ENCODE data around the gene DNM1L.

Gene DNM1L

DNA sequence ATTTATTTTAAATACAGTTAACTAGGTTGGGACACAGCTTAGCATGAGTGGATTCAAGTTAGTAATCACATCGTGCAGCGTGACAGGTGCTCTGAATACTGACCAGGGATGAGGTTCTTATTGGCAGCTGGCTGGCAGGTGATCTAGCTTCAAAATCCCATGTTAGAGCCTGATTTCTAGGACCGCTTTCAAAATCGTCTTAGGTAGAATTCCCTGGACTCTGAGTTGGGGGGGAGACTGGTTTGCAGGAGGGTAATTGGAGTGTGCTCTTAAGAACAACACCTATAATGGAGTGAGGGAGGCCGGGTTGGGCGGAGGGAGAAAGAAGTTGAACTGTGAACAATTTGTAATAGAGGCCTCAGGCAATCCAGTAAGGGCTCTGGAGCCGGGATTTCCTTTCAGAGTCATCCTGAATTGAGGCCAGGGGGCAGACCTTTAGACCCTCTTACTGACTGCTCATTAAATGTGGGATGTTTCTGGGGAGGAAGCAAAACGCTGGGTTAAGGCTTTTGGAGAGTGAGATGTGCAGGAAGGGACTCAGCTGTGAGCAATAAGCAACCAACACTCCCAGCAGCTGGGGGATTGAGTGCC is 77.5 kb downstream of the DNM1L start:
- DNase-seq (ENCODE audit: low spot score), result no peak

DNA sequence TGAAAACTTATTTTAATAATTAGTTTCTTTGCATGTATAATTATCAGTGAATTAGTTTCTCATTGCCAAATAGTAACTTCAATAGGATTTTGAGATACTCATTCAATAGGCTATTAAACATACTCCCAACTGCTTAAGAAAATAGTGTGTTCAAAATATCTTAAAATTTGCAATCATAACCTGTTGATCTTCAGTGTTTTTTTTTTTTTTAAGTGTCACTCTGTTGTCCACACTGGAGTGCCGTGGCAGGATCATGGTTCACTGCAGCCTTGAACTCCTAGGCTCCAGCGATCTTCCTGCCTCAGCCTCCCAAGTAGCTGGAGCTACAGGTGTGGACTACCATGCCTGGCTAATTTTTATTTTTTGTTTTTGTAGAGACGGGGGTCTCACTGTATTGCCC is 78.1 kb downstream of the DNM1L start:
- DNase-seq (ENCODE audit: low spot score), result no peak

DNA sequence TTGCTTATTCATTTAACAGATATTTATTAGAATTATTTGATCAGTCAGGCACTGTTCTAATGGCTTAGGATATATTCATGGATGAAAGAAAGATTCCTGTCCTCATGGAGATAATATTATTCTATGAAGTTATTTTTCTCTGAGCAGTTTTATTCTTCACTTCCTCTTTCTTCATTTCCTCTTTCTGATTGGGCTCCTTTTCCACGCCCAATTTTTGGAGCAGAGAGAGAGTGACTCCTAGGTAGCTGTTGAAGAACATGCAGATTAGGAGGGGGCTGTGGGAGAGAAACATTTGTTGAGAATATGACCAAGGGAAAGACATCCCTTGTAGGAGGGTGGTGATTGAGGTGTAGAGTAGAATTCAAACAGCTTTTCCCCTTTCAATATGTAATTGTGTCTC is 82.6 kb downstream of the DNM1L start:
- no peak for DNase-seq (ENCODE audit: low spot score)

- no peak for DNase-seq (ENCODE audit: low spot score)
Observed at GRCh38 chr12:32765906-32766305, 86.8 kb downstream of the DNM1L start.

DNA sequence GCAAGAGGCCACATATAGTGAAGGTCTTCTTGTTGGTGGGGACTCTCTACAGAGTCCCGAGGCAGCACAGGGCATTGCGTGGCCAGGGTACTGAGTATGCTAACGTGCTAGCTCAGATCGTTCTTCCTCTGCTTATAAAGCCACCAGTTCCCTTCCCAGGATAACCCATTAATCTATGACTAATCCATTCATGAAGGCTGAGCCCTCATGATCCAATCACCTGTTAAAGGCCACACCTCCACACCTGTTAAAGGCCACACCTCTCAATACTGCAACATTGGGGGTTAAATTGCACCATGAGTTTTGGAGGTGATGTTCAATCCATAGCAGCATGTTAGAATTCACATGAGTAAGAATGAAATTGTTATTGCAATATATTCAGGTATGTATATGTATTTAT is 89.4 kb downstream of the DNM1L start:
- DNase-seq (ENCODE audit: low spot score), result no peak

DNA sequence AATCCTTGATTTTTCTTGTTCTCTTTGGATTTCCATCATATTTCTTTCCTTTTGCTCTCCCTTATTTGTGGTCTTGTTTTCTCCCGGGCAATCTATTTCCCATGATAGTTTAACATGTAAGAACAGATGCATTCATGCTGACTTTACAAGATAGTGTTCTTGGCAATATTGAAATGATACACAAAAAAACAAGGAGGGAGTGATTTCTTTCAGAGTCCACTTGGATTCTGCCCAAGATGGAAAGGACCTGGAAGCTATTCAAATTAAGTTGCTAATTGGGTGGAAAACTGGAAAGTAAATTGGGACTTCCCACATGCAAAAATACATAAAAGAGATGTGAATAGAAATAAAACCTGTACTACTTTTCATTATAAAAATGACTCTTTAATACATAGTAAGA is 91.0 kb downstream of the DNM1L start:
- no peak for DNase-seq (ENCODE audit: low spot score)

DNA sequence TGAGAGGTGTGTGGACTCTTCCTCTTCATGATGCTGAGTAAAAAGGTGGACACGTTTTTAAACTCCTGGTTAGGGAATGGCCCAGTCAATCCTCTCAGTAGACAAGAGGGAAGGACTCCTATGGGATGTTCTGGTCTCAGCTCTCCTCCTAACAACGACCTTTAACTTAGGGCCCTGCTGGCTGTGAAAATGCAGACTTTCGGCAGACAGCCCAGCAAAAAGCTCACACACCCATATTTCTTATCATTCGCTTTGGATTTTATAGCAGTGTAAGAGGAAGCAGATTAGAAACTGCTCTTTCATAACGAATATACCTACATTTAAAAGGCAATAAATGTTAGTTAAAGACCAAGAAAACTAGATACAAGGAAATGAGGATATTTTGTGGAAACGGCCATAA is 94.6 kb downstream of the DNM1L start:
- DNase-seq (ENCODE audit: low spot score), result no peak

- DNase-seq (ENCODE audit: low spot score), result no peak
Observed at GRCh38 chr12:32776258-32776657, 97.2 kb downstream of the DNM1L start.

GRCh38 chr12:32777159-32777558 is 98.1 kb downstream of the DNM1L start:
- no peak for DNase-seq (ENCODE audit: low spot score)

- DNase-seq (ENCODE audit: low spot score), result no peak
Observed at GRCh38 chr12:32777691-32778175, 98.6 kb downstream of the DNM1L start.

DNA sequence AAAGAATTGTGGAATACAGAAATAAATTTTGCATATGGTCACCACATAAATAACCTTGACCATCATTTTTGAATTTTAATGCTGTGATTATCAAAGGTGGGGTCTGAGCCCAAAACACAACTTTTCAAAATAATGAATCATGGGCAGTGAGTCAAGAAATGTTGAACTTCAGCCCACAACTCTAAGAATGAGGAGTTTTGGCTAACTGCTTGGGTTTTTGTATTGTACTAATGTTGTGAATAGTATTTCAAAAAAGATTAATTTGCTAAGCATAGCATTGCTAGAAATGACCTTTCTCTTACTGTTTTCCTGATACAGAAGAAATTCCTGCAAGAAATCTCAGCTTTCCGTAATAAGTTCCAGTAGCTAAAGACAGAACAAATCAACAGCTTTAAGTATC is 101.0 kb downstream of the DNM1L start:
- no peak for DNase-seq (ENCODE audit: low spot score)

GRCh38 chr12:32783029-32783428 is 103.9 kb downstream of the DNM1L start:
- DNase-seq (ENCODE audit: low spot score), result no peak

GRCh38 chr12:32785557-32785956 is 106.5 kb downstream of the DNM1L start:
- DNase-seq (ENCODE audit: low spot score), result no peak

GRCh38 chr12:32788405-32788804 is 109.3 kb downstream of the DNM1L start:
- no peak for DNase-seq (ENCODE audit: low spot score)

DNA sequence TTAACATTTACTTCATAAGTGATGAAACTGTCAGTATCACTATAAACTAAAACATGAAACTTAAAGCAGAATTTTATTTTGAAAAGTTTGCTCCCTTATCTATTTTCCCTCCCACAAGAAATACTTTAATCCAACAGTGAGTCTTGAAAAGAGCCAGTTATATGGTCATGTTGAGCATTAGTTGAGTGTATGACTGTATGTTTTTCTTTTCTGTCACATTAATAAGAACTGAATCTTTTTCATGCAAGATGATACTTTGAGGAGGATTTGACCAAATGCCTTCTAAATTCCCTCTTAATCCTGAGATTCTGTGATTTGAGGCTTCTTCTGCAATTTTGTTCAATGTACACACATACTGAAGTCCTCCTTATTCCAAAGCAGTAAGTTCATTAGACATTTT is 110.3 kb downstream of the DNM1L start:
- no peak for DNase-seq (ENCODE audit: low spot score)

GRCh38 chr12:32789916-32790315 is 110.8 kb downstream of the DNM1L start:
- DNase-seq (ENCODE audit: low spot score), result no peak

DNA sequence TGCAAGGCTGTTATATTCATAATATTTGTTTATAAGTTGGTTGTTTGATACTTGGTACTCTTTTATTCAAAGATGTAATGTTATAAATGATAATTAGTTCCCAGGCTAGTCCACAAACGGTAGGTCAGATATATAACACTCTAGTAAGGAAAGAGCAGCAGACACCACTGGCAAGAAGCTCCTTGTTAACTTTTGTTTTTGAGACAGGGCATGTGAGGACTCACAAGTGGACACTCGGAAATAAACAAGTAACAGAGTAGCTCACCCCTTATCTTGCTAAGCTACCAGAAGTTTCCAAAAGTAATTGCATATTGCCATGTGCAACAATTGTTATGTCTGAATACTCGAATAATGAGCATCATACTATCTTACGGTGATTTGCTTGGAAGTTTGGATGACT is 115.2 kb downstream of the DNM1L start:
- no peak for DNase-seq (ENCODE audit: low spot score)

All from GM03348 (cell line).